OCI-LY1 (cell line): Measurements from ENCODE around the gene SLC25A39.

Experiments used
- H2AFZ ChIP-seq: fragments of 200-600 bp; sonication (generic), shearing (Covaris generic); 2 replicates; pipeline ENCODE4 v1.6.0; 2014; ENCODE audit warnings: antibody characterized with exemption, mild to moderate bottlenecking, low read length
- H3F3A ChIP-seq: fragments of 200-600 bp; sonication (generic), shearing (Covaris generic); 2 replicates; pipeline ENCODE4 v1.6.0; 2014; ENCODE audit warnings: mild to moderate bottlenecking, antibody characterized with exemption, low read length, moderate library complexity; ENCODE audit not compliant: insufficient read depth
- H3K27ac ChIP-seq: fragments of 200-600 bp; sonication (generic); 2 replicates; pipeline ENCODE4 v1.5.1; 2014; ENCODE audit warnings: low read length, mixed run types, mild to moderate bottlenecking, low read depth; ENCODE audit not compliant: poor library complexity, severe bottlenecking
- H3K27me3 ChIP-seq: fragments of 200-600 bp; sonication (generic); 2 replicates; pipeline ENCODE4 v1.6.0; 2014; ENCODE audit warnings: antibody characterized with exemption, mild to moderate bottlenecking, low read length, moderate library complexity; ENCODE audit not compliant: insufficient read depth
- H3K36me3 ChIP-seq: fragments of 200-600 bp; sonication (generic); 2 replicates; pipeline ENCODE4 v1.6.1; 2014; ENCODE audit warnings: mild to moderate bottlenecking, antibody characterized with exemption, low read length, moderate library complexity, mixed read lengths; ENCODE audit not compliant: insufficient read depth
- H3K4me1 ChIP-seq: fragments of 200-600 bp; sonication (generic); 2 replicates; pipeline ENCODE4 v1.5.1; 2014; ENCODE audit warnings: mild to moderate bottlenecking, low read length, moderate library complexity; ENCODE audit not compliant: insufficient read depth, severe bottlenecking
- H3K4me2 ChIP-seq: fragments of 200-600 bp; sonication (generic), shearing (Covaris generic); 2 replicates; pipeline ENCODE4 v1.6.1; 2014; ENCODE audit warnings: low read length
- H3K4me3 ChIP-seq: fragments of 200-600 bp; sonication (generic); 2 replicates; pipeline ENCODE4 v1.5.1; 2014; ENCODE audit warnings: low read length, low read depth, mild to moderate bottlenecking, mixed read lengths; ENCODE audit not compliant: poor library complexity, severe bottlenecking
- H3K79me2 ChIP-seq: fragments of 200-600 bp; shearing (Covaris generic); 2 replicates; pipeline ENCODE4 v1.6.1; 2016; ENCODE audit warnings: mixed run types, low read length, mixed read lengths; ENCODE audit not compliant: insufficient read depth
- H3K9ac ChIP-seq: fragments of 200-600 bp; sonication (generic), shearing (Covaris generic); 2 replicates; pipeline ENCODE4 v1.6.1; 2014; ENCODE audit warnings: mild to moderate bottlenecking, low read length, mixed read lengths
- H3K9me2 ChIP-seq: fragments of 200-600 bp; sonication (generic), shearing (Covaris generic); 2 replicates; pipeline ENCODE4 v1.6.1; 2014; ENCODE audit warnings: low read depth, mild to moderate bottlenecking, low read length, mixed read lengths
- H3K9me3 ChIP-seq: fragments of 200-600 bp; shearing (Covaris generic); 2 replicates; pipeline ENCODE4 v1.6.1; 2014; ENCODE audit warnings: low read length, mixed read lengths
- H4K20me1 ChIP-seq: fragments of 200-600 bp; sonication (generic), shearing (Covaris generic); 2 replicates; pipeline ENCODE4 v1.6.0; 2016; ENCODE audit warnings: mild to moderate bottlenecking, low read length; ENCODE audit not compliant: insufficient read depth
- EZH2 ChIP-seq: fragments of 200-600 bp; sonication (generic), shearing (Covaris generic); IDR thresholded peaks from 2 replicates; pipeline ENCODE4 v1.8.0; 2017; ENCODE audit warnings: borderline replicate concordance, mixed run types, mild to moderate bottlenecking, antibody characterized with exemption, low read length, moderate library complexity, mixed read lengths
- TF ChIP-seq, protein P1 (sequence below): fragments of 200-600 bp; sonication (generic), shearing (Covaris generic); IDR thresholded peaks from 2 replicates; pipeline ENCODE4 v1.5.1; 2017; ENCODE audit warnings: mild to moderate bottlenecking, antibody characterized with exemption, low read length, moderate library complexity, mixed read lengths

SLC25A39 gene

DNA sequence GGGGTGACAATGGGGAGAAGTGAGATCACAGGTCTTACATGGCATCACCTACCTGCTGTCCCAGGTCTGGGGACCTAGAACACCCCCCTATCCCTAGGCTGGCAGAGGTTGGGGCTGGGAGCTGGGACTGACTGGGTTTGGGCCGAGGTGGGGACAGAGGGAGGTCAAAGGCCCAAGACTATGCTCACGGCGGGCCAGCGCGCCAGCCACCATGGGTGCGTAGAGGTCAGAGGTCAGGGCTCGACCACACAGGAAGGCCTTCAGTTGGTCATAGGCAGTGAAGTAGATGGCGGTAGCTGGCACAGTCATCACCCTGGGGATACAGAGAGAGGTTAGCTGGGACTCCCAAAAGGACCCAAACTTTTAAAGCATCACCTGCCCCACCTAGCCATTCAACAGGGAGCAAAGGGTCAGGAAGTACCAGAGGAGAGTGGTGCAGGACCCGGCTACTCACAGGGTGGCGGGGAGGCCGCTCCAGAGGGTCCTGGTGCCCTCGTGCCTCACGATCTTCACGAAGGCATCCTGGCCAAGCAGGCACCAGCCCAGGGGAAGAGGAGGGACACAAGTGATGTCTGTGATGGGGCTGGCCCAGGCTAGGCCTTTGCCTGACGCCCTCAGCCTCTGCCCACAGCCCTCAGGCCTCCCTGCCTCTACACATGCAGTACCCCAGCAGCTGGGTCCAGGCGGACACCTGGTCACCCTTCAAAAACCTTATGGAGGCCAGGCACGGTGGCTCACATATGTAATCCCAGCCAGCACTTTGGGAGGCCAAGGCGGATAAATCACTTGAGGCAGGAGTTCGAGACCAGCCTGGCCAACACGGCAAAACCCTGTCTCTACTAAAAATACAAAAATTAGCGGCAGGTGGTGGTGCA is 3.1 kb downstream of the SLC25A39 start:
- Histone ChIP-seq H3K9me3 (no peaks in the 10 kb centered on the region), H2AFZ (no peak overlapping the region), H3K9me2 (no peaks in the 10 kb centered on the region), H3K4me3 (no peak overlapping the region), H3K27ac (no peak overlapping the region), H3K4me1 (peaks cover 8% of the 10 kb centered on the region), H3K36me3 (peaks cover 32% of the 10 kb centered on the region), H3K9ac (no peak overlapping the region), H3K79me2 (no peaks in the 10 kb centered on the region), H3K4me2 (no peak overlapping the region), H4K20me1 (no peaks in the 10 kb centered on the region), H3K27me3 (no peaks in the 10 kb centered on the region), H3F3A (no peaks in the 10 kb centered on the region)
- TF ChIP-seq, protein P1, sequence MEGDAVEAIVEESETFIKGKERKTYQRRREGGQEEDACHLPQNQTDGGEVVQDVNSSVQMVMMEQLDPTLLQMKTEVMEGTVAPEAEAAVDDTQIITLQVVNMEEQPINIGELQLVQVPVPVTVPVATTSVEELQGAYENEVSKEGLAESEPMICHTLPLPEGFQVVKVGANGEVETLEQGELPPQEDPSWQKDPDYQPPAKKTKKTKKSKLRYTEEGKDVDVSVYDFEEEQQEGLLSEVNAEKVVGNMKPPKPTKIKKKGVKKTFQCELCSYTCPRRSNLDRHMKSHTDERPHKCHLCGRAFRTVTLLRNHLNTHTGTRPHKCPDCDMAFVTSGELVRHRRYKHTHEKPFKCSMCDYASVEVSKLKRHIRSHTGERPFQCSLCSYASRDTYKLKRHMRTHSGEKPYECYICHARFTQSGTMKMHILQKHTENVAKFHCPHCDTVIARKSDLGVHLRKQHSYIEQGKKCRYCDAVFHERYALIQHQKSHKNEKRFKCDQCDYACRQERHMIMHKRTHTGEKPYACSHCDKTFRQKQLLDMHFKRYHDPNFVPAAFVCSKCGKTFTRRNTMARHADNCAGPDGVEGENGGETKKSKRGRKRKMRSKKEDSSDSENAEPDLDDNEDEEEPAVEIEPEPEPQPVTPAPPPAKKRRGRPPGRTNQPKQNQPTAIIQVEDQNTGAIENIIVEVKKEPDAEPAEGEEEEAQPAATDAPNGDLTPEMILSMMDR = no peak
- no peak for TF ChIP-seq EZH2

DNA sequence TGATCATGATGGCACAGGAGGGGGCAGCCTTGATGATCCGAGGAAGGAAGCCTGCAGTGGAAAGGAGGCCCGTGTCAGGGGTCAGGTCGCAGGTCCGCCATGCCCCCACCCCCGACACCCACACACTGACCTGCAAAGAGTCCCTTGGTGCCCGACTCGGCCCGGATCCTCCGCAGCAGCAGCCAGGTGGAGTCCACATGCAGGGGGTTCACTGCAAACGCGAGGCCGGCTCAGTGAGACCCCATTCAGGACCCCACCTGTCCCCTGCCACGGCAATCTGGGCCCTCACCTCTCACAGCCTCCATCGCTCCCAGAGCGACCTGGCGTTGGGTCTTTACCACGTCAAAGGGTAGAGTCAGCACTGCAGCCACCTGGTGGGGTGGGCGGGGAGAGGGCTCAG is 4.6 kb downstream of the SLC25A39 start:
- H3K4me1 ChIP-seq = peaks cover 13% of the 10 kb centered on the region
- peaks cover 6% of the 10 kb centered on the region; the same call in 1 of the 2 replicates for H3K27me3 ChIP-seq
- no peak overlapping the region for H3K9ac ChIP-seq
- no peaks in the 10 kb centered on the region for H4K20me1 ChIP-seq
- H2AFZ ChIP-seq = no peak overlapping the region
- H3K79me2 ChIP-seq = no peaks in the 10 kb centered on the region
- TF ChIP-seq EZH2 = no peak
- TF ChIP-seq, protein P1 = no peak
- H3K9me2 ChIP-seq = no peaks in the 10 kb centered on the region
- H3K36me3 ChIP-seq = peaks cover 32% of the 10 kb centered on the region
- H3K27ac ChIP-seq = no peak overlapping the region
- H3K4me3 ChIP-seq = no peak overlapping the region
- no peaks in the 10 kb centered on the region for H3K9me3 ChIP-seq
- no peak overlapping the region for H3K4me2 ChIP-seq
- H3F3A ChIP-seq = no peaks in the 10 kb centered on the region

DNA sequence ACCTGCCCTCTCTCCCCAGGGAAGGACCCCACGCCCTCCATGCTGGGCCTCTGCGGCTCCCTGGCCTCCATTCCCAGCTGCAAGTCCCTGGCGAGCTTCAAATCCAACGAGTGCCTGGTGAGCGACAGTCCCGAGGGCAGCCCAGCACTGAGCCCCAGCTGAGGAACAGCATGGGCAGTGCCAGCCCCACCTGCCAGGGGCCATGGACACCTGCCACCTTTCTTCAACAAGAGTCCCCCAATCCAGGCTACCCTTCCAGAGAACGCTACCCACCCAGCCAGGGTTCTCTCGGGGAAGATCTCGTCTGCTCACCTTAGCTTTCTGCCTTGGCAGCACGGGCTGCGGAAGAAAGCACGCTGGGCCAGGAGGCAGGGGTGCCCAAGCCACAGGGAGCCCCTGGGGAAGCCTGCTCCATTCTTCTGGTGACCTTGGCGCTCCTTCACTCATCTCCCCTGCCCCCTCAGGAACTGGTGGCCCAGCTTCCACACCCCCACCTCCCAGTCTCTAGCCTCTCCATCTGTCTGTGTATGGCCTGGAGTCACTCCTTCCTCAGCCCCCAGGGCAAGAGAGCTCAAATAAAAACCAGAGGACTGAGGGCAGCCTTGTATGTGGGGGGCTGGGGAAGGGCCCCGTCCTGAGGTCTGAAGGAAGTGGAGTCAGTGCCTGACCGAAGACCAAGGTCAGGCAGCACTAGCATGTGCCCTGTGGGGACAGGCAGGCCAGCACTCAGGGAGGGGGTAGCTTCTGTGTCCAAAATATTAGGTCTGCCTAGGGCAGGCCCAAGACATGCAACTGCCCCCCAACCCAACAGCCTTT is 6.3 kb downstream of the SLC25A39 start:
- H3K9me2 ChIP-seq = no peaks in the 10 kb centered on the region
- H3K79me2 ChIP-seq = no peaks in the 10 kb centered on the region
- no peaks in the 10 kb centered on the region for H3F3A ChIP-seq
- H4K20me1 ChIP-seq = no peaks in the 10 kb centered on the region
- H3K9me3 ChIP-seq = no peaks in the 10 kb centered on the region
- TF ChIP-seq, protein P1 = no peak
- no peak for TF ChIP-seq EZH2
- H3K36me3 ChIP-seq = peaks cover 32% of the 10 kb centered on the region
- no peak overlapping the region for H3K9ac ChIP-seq
- H3K27ac ChIP-seq = no peak overlapping the region
- H3K27me3 ChIP-seq = peaks cover 6% of the 10 kb centered on the region; the same call in 1 of the 2 replicates
- H3K4me1 ChIP-seq = peaks cover 9% of the 10 kb centered on the region
- no peak overlapping the region for H3K4me3 ChIP-seq
- H2AFZ ChIP-seq = no peak overlapping the region
- H3K4me2 ChIP-seq = no peak overlapping the region
